Esophagus squamous epithelium (tissue), 4 donors: Measurements from ENCODE around the gene ZFR2.

Experiments used
- POLR2A ChIP-seq, 4 donors: fragments of 450-650 bp; IDR thresholded peaks; one replicate each; pipeline ENCODE4 v1.6.1; 2017; ENCODE audit warnings: antibody characterized with exemption in 4 of 4, mild to moderate bottlenecking in 4 of 4, moderate library complexity in 3 of 4
- TF ChIP-seq, protein P1 (sequence below), 6 experiments: fragments of 450-650 bp in 4 of 6; fragments of 200-600 bp in 2 of 6; sonication (generic) in 2 of 6; IDR thresholded peaks; one replicate each; pipeline ENCODE4 v1.5.1; 2016 to 2019; ENCODE audit warnings: antibody characterized with exemption in 6 of 6, mild to moderate bottlenecking in 4 of 6, moderate library complexity in 4 of 6

DNA sequence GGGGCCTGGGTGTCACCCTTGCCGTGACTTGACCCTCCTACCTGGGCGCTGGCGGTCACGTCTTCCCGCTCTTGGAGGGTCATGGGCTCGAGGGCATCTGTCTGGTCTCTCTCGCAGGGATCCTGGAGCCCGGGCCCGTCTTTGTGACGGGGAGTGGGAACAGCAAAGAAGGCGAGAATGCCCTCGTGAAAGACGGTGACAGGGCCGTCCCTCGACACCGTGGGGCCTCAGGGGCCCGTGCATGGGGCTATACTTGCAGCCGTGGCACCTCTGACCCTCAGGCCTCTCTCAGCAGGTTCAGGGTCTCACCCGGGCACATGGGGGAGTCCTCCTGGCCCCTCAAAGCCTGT is 61.7 kb downstream of the ZFR2 start:
- TF ChIP-seq, protein P1, sequence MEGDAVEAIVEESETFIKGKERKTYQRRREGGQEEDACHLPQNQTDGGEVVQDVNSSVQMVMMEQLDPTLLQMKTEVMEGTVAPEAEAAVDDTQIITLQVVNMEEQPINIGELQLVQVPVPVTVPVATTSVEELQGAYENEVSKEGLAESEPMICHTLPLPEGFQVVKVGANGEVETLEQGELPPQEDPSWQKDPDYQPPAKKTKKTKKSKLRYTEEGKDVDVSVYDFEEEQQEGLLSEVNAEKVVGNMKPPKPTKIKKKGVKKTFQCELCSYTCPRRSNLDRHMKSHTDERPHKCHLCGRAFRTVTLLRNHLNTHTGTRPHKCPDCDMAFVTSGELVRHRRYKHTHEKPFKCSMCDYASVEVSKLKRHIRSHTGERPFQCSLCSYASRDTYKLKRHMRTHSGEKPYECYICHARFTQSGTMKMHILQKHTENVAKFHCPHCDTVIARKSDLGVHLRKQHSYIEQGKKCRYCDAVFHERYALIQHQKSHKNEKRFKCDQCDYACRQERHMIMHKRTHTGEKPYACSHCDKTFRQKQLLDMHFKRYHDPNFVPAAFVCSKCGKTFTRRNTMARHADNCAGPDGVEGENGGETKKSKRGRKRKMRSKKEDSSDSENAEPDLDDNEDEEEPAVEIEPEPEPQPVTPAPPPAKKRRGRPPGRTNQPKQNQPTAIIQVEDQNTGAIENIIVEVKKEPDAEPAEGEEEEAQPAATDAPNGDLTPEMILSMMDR (IDR thresholded peaks at IDR 0.05) = no peak
- no peak for TF ChIP-seq POLR2A (IDR thresholded peaks at IDR 0.05)
